ENCODE data around the gene CCNQ.

CCNQ gene

GRCh38 chrX:153562546-153562945 is 36.4 kb downstream of the CCNQ start:
- H3K4me3 ChIP-seq (ENCODE audit: low read depth, low read length): no peak overlapping the region
- TF ChIP-seq, protein P1, sequence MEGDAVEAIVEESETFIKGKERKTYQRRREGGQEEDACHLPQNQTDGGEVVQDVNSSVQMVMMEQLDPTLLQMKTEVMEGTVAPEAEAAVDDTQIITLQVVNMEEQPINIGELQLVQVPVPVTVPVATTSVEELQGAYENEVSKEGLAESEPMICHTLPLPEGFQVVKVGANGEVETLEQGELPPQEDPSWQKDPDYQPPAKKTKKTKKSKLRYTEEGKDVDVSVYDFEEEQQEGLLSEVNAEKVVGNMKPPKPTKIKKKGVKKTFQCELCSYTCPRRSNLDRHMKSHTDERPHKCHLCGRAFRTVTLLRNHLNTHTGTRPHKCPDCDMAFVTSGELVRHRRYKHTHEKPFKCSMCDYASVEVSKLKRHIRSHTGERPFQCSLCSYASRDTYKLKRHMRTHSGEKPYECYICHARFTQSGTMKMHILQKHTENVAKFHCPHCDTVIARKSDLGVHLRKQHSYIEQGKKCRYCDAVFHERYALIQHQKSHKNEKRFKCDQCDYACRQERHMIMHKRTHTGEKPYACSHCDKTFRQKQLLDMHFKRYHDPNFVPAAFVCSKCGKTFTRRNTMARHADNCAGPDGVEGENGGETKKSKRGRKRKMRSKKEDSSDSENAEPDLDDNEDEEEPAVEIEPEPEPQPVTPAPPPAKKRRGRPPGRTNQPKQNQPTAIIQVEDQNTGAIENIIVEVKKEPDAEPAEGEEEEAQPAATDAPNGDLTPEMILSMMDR (IDR thresholded peaks at IDR 0.05; ENCODE audit: low read depth, low read length): no peak

DNA sequence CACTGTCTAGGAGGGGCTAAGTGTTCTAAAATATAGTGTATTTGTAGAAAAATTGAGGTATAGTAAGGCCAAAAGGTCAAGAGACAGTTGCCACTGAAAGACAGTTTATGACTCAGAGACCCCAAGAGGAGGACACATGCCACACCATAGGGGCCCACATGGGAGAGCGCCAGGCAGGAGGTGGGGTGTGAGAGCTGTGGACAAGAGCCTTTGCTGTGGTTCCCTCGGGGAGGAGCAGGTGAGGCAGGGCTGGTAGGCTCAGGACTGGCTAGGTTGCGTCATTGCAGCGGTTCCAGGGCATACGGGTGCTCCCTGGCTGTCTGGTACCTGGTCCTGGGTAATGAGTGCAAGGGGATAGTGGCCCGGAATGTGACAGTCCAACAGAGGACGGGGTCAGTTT is 37.6 kb downstream of the CCNQ start:
- TF ChIP-seq, protein P1 (IDR thresholded peaks at IDR 0.05; ENCODE audit: low read depth, low read length): no peak
- H3K4me3 ChIP-seq (ENCODE audit: low read depth, low read length): no peak overlapping the region

DNA sequence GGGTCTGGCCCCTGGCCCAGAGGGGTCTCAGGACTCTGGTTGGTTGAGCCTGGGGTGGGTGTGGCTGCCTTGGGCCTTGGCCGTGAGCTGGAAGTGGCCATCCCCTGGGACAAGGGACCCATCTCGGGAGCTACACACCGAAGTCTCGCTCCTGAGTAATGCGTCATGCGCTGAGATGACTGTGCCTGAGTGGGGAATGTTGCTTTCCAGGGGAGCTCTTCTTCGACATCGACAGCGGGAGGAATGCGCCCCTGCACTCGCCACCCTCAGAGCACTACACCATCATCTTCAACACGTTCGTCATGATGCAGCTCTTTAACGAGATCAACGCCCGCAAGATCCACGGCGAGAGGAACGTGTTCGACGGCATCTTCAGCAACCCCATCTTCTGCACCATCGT is 38.5 kb downstream of the CCNQ start:
- H3K4me3 ChIP-seq (ENCODE audit: low read depth, low read length): no peak overlapping the region

DNA sequence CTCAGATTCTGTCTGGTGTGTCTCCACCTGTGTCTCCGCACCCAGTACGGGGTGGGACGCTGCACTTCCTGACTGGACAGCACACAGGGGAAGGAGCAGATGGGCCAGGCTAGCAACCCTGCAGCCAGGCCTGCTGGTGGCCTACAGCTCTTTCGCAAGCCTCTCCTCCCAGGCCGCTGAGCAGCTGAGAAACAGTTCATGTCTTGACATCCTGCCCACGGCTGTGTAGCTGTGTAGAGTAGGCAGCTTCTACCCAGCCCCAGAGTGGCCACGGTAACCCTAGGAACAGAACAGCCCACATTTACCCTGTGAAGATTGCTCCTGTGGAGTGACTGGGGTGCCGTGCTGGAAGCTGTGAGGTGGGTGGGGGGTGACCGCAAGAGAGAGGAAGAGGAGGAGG is 38.9 kb downstream of the CCNQ start:
- no peak overlapping the region for H3K4me3 ChIP-seq (ENCODE audit: low read depth, low read length)
- TF ChIP-seq, protein P1 (IDR thresholded peaks at IDR 0.05; ENCODE audit: low read depth, low read length): no peak

More for the DNA sequence above, 38.5 kb downstream of the CCNQ start:
- TF ChIP-seq, protein P1 (IDR thresholded peaks at IDR 0.05; ENCODE audit: low read depth, low read length): no peak

DNA sequence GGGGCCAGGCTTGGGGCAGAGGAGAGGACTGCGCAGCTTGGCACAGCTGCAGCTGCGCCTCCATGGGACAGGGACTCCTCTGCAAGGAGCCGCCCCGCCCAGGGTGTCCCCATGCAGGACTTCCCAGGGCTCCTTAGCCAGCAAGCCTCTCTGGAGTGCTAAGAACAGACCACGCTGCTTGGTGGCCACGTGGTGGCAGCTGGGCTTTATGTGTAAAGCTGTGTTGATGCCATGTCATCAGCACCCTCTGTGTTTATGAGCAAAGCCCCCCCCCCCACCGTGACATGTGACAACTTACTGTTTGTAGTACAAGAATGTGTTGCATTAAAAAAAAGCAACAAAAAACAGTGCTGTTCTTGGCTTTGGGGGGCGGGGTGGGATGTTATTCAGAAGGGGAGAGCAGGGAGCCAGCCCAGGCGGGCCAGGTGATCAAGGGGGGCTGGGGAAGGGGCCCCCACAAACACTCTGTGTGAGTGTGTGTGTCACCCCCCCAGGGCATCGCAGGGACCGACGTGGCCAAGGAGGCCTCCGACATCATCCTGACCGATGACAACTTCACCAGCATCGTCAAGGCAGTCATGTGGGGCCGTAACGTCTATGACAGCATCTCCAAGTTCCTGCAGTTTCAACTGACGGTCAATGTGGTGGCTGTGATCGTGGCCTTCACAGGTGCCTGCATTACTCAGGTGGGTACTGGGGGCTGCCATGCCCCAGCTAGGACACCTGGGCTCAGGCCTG is 41.2 kb downstream of the CCNQ start:
- TF ChIP-seq, protein P1 (IDR thresholded peaks at IDR 0.05; ENCODE audit: low read depth, low read length): no peak
- no peak overlapping the region for H3K4me3 ChIP-seq (ENCODE audit: low read depth, low read length)

DNA sequence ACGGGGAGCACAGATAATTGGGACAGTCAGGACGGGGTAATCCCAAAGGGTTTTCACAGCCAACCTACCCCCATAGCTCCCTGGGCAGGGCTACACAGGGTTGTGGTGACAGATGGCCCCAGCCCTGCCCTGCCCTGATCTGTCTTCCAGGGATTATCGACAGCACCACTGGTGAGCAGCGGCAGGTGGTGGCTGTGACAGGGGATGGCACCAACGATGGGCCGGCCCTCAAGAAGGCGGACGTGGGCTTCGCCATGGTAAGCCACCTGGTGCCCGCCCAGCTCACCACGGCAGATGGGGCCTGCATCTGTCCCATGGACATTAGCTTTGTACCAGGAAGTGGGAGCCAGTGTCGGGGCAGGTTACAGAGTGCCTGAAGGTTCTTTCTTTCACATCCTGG is 42.2 kb downstream of the CCNQ start:
- TF ChIP-seq, protein P1 (IDR thresholded peaks at IDR 0.05; ENCODE audit: low read depth, low read length): no peak

GRCh38 chrX:153554519-153555167 is 44.3 kb downstream of the CCNQ start:
- H3K4me3 ChIP-seq (ENCODE audit: low read depth, low read length): no peak overlapping the region
- TF ChIP-seq, protein P1 (IDR thresholded peaks at IDR 0.05; ENCODE audit: low read depth, low read length): peak; percentile 83

More for the DNA sequence above, 42.2 kb downstream of the CCNQ start:
- no peak overlapping the region for H3K4me3 ChIP-seq (ENCODE audit: low read depth, low read length)
